ENCODE measurements around the gene SLC4A5.

Gene SLC4A5

GRCh38 chr2:74312913-74313312 is 30.3 kb downstream of the SLC4A5 start:
- DNase-seq (ENCODE audit: low read depth): no peak

DNA sequence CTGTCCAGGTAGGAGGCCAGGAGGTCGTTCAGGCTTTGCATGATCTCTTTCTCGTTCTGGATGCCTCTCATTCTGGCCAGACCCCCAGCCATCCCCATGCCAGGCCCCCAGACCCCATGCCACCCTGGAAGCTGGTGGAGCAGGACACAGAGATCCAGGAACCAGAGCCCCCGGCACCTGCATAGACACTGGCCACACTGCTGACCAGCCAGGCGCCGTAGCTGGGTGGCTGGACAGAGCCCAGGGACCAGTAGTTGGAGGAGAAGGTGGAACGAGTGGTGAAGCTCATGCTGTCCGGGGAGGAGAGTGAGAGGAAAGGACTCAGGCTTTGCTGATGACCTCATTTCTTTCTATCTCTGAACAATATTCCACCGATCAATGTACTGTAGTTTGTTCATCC is 35.5 kb downstream of the SLC4A5 start:
- no peak for DNase-seq (ENCODE audit: low read depth)

GRCh38 chr2:74304332-74305148 is 38.7 kb downstream of the SLC4A5 start:
- DNase-seq (ENCODE audit: low read depth): no peak

GRCh38 chr2:74302865-74303264 is 40.4 kb downstream of the SLC4A5 start:
- no peak for DNase-seq (ENCODE audit: low read depth)

GRCh38 chr2:74301262-74301661 is 42.0 kb downstream of the SLC4A5 start:
- no peak for DNase-seq (ENCODE audit: low read depth)

- DNase-seq (ENCODE audit: low read depth): no peak
Observed at GRCh38 chr2:74300506-74300905, 42.7 kb downstream of the SLC4A5 start.

GRCh38 chr2:74297950-74298349 is 45.3 kb downstream of the SLC4A5 start:
- no peak for DNase-seq (ENCODE audit: low read depth)

DNA sequence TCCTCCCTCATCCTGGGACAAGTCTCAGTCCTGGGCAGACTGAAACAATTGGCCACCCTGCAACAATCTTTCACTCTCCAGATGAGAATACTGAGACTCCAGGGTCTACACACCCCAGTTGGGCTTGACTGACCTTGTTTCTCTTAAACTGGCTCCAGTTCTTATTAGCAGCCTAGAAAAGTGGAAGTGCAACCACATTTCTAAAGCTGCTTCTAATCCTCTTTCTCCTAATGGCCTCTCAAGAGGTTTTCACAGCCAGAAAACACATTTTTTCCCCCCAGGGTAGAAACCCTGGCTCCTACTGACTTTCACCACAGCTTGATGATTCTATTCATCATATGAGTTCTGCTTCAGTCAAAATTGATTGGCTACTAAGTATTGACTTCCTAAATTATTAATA is 45.8 kb downstream of the SLC4A5 start:
- no peak for DNase-seq (ENCODE audit: low read depth)

DNA sequence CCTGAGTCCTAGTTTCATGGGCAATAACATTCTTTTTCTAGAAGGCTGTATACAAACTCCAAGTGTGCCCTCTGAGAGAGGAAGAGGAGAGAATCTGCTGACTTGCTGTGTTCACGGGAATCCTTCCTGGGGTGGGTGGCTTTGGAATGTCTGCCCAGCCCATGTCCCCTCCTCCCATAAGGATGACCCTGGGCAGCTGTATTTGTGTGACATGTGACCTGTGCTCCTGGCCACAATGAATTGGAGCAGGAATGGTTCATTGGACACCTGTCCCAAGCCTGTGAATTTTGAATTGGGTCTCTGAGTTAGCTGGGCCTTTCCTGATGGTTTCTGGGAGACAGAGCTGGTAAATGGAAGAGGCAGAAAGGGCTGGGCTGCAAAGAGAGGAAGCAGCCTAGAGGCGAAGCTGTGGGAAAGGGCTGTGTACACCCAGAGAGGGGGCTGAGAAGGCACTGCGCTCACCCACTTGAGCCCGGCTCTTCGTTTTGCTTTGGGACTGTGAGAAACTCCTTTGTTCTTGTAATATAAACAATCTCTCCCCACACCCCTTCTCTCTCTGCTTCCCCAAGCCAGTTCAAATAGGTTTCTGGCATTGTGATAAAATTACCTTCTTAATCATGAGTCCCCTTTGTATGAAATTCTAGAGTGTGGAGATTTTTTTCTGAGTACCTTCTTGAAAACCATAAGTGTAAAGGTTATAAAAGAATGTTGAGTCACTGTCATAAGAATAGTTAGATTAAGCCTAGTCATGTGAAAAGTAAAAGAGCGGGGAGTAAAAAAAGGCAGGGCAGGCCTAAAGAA is 49.8 kb downstream of the SLC4A5 start:
- DNase-seq (ENCODE audit: low read depth): no peak

- no peak for DNase-seq (ENCODE audit: low read depth)
Observed at GRCh38 chr2:74292751-74293150, 50.5 kb downstream of the SLC4A5 start.

DNA sequence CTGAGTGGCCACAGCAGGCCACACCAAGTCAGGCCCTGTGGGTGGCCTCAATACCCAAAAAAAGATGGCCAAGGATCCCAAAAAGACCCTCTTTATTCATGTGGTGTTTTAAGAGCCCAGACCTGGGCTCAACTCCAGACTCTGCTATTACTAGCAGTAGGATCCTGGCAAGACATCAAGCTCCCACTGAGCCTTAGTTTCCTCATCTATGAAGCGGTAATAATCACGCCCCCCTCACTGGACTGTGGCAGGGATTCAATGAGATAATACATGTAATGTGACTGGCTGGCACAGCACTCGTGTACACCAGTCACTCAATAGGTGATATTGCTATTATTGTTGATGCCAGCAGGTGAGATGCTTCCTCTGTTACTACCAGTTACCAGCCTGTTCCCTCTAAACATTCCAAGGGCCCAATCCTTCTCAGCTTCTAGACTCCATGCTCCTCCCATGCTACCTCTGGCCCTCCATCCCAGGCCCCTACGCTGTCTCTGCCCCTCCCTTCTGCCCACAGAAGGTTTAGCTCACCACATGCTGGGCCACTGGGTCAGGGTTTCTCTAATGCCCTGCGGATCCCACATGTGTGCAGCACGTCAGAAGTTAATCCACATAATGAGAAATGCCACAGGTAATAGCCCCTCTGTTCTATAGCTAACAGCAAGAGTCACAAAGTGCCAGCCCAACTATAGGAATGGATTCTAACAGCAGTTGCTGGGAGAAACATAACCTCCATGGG is 51.2 kb downstream of the SLC4A5 start:
- no peak for DNase-seq (ENCODE audit: low read depth)

DNA sequence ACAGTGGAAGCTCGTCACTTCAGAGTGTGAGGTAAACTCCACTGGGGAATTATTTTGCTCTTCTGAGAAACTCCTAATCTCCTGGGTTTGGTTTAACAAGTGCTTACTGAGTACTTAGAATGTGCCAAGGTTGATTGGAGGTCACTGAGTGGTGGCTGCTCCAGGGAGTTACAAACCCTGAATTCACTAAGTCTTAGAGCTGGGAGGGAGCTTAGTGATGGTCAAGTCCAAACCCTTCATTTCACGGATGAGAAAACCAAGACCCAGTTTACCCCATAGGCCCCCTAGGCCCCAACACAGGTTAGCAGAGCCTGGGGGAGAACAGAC is 52.0 kb downstream of the SLC4A5 start:
- DNase-seq (ENCODE audit: low read depth): no peak

GRCh38 chr2:74290466-74291217 is 52.6 kb downstream of the SLC4A5 start:
- peak; percentile 32 for DNase-seq (ENCODE audit: low read depth)

DNA sequence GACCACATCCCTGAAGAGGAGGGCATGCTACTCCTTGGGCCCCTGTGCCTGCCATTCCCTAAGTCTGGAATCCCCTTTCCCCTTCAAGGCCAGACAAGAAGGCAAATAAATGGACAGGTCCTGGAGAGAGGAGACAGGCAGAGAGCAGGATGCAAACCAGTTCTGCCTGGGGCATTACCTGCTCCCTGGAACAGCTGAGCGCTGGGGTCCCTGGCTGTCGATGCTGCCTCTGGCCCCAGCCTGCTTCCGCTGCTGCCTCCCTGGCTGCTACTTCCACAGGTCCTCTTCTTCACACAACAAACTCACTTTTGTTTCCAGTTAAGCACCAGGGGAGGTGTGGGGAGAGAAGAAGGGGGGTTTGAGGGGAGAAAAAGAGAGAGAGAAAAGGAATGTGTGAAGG is 53.1 kb downstream of the SLC4A5 start:
- no peak for DNase-seq (ENCODE audit: low read depth)

DNA sequence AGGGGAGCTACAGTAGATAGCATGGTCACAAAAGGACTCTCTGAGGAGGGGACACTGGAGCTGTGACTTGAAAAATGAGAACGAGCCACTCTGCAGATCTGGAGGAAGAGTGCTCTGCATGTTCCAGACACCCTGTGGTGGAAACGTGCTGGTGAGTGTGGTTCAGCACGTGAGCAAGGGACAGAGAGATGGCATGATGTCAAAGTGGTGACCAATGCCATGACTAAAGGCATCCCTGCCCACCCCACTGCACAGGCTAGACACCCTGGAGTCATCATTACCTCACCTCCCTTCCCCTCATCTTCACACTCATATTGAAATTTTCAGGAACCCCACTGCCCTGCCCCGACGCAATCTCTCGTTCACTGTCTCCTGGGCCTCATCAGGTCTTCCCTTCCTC is 56.5 kb downstream of the SLC4A5 start:
- no peak for DNase-seq (ENCODE audit: low read depth)

DNA sequence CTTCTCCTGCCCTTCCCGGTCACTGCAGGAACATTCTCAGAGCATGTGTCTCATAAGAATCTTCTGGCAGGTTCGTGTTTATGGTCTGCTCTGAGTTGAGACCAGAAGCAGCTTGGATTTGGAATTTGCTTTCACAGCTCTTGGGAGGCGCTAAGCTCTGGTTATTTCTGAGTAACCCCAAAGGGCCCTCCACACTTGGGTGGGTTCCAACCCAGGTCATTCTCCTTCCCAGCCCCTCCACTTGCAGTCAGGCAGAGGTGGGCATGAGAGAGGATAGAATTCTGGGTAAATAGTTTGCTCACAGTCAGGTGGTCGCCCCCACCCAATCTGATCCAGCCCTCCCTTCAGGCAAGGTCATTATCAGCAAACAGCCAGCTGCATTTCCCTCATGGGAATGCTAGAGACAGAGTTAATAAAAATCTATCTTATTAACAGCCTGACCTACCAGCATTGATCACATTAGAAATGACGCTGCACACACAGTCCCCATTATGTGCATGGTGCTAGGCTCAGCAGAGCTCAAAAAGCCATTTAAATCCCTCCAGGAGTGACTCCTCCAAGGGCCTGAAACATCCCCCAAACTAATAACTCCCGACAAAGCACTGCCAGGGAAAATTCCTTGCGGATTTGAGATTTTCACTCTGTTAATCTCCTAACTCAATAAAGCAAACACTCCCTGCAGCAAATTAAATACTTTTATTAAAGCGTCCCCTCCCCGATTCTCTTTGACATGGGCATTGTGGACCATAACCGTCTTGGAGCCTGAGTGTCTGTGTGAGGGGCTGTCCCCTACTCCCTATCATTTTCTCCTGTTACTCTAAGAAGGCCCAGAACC is 61.9 kb downstream of the SLC4A5 start:
- DNase-seq (ENCODE audit: low read depth): no peak

DNA sequence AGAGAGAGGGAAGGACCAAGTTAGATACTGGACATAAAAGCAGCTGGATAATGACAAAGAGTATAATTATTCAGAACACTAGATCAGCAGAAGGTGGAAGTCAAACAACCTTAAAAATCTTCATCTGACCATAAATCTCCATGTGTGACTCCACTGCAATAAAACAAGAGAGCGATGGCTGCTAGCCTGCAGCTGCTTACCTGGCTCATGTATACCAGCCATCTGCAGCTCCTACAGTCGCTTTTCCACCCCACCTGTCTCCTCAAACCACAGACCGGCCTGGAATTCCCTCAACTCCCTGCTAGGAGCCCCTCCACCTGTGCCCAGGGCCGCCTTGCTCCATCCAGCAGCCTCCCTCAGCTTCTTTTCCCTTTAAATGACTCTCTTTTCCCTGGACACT is 64.5 kb downstream of the SLC4A5 start:
- DNase-seq (ENCODE audit: low read depth): no peak

- DNase-seq (ENCODE audit: low read depth): no peak
Observed at GRCh38 chr2:74278176-74278575, 65.0 kb downstream of the SLC4A5 start.

- no peak for DNase-seq (ENCODE audit: low read depth)
Observed at GRCh38 chr2:74275228-74275627, 68.0 kb downstream of the SLC4A5 start.

DNA sequence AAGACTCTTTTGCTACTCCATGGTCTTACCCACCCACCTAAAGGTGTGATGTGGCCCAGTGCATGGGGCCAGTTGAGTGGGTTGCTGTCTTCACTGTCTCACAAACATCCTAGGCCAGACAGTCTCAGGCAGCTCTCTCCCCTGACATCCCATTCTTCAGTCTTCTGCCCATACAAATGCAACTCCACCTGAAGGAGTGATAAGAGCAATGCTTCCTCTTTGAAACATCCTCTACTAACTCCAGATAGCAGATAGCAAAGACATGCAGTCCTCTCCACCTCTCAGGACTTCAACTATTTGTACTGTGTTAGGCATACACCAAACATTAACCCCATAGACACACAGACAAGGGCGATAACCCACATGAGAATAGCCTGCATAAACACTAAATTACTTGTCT is 73.5 kb downstream of the SLC4A5 start:
- DNase-seq (ENCODE audit: low read depth): no peak

GRCh38 chr2:74267068-74267467 is 76.1 kb downstream of the SLC4A5 start:
- peak; percentile 38 for DNase-seq (ENCODE audit: low read depth)

All from activated T-helper 1 cell treated with Interleukin-2 at 50 U/mL for 16 hours (primary cell).